ENCODE results near the gene PLEKHA5.
"Not testable (repeated sequence)": the region's sequence is repeated elsewhere in the genome, so short reads cannot be mapped to it uniquely, and the experiment has no call there.

The PLEKHA5 gene

DNA sequence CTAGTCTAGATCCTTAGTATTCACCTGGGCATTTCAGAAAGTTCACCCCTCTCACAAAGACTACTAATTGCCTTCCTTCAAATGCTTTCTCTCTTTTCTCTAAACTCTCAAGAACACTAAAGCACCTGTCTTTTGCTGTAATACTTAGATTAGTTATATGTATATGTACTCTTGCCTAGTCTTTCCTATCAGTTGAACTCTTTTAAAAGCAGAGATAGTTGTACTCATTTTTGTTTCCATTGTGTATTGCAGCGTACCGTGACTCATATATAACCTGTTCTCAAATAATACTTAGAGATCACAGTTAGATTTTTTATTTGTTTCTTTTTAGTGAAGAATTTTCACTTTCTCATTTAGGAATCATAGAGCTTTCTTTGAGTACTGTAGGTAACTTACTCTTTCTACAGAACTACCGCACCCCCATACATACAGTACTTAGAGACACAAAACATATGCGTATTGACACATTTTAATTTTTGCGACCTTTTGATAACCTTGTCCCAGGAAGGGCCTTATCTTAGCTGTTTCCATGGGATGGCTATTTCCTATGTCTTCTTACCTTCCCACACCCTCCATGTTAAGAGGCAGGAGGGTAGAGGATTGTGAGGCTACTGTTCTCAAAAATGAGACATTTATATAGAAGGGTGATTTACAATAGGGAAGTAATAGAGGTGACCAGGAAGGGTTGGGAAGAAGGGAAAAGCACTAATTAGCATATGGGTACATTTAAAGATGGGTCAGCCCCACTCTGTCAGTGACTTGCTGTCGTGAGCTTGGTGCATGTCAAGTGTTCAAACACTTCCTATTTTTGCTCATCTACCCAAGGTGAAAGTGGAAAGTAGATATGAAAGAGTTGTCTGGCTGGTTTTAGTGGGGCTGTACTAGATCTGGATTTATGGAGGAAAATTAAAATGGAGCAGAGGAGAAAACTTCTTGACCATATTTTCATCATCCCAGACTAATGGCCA, 74.3 kb downstream of the PLEKHA5 start:
- no peak for DNase-seq

DNA sequence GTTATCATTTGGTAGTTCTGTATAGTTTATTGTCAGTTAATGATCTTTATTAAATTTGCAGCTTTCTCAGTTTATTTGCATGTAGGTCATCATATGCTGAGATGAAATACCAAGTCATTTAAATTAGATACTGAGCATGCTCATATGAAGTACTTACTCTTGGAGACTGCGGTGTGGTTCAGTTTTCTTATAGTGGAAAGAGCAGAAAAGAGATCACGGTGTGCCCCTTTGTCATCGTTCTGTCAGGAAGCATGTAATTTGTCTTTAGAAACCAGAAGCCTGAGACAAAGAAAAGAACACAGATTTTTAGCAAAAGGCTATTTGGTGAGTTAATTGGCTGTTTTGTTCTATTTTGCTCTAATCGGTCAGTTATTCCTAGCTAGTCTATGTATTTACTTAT, 75.6 kb downstream of the PLEKHA5 start:
- no peak for DNase-seq

DNA sequence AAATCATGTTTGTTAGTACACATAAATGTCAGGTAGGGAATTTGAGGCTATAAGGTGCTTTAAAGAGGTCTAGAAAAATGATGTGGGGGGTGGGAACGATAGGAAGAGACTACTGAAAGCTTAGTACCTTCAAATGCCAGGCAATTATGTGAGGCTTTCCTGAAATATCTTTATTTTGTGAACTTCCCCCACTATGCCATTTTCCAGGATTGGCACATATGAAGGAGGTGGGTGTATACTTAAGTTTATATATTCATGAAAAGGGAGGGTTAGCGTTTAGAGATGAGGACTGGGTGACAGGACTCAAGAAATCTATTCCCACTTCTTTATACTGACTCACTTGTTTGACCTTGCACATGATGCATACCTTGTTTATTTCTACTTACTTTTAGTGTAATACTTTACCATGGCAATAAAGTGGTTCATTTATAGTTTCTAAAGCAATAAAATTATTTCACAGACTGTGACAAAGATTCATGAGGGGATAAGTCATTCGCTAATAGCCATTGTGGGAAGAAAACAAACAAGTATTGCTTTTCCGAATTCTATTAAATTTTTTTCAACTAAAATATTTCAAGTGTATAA, 77.1 kb downstream of the PLEKHA5 start:
- DNase-seq, result no peak

DNA sequence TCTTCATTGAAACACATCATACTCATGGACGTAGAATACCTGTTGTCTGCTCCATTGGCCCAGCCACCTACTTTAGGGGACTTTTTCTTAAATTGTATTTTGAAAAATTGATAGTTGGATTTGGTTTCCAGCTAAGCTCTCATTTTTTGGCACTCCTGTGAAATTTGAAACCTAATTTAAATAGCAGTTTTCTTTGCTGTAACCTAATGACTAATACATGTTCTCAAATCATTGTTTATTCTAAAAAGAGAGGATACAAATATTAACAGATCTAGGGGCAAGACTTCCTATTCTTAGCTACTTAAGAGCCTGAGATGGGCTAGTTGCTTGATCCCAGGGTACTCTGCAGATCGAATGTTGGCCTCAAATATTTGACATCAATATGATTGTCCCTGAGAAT, 78.9 kb downstream of the PLEKHA5 start:
- no peak for DNase-seq

DNA sequence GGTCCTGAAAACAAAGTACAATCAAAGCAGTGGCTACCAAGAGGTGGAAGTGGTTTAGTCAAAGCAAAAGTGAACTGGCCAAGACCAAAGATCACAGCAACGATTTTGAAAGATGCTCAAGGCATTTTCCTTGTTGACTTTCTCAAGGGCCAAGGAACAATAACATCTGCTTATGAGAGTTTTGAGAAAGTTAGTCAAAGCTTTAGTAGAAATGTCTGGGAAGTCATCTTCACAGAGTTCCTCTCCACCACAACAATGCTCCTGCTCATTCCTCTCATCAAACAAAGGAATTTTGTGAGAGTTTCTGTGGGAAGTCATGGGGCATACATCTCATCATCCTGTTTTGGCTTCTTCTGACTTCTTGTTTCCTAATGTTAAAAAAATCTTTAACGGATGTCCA, 80.1 kb downstream of the PLEKHA5 start:
- DNase-seq, result peak; percentile 56

DNA sequence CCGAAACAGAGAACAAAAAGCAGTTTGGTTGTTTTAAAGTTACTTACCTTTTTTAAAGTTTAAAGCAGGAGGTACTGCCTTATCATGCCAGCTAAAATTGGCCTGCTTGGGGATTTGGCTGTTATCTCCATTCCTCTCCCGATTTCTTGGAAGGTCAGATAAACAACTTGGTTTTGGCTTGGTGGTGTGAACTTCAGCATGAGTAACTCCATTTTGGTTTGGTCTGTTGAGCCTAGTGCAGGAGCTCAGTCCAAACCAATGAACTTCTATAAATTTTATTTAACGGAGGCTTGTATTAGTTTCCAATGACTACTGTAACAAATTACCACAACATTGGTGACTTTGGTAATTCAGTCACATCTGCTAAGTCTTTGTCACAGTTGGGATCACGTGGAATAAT, 82.3 kb downstream of the PLEKHA5 start:
- DNase-seq, result no peak

DNA sequence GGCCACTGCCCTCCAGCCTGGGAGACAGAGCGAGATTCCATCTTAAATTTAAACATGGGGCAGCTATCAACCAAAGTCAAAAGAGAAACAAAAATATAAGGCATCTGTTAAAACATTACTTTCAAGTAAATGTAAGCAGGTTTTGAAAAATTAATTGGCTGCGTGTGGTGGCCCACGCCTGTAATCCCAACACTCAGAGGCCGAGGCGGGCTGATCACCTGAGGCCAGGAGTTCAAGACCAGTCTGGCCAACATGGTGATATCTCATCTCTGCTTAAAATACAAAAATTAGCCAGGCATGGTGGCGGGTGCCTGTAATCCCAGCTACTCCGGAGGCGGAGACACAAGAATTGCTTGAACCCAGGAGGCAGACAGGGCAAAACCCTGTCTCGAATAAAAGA, 82.7 kb downstream of the PLEKHA5 start:
- DNase-seq, result no peak

DNA sequence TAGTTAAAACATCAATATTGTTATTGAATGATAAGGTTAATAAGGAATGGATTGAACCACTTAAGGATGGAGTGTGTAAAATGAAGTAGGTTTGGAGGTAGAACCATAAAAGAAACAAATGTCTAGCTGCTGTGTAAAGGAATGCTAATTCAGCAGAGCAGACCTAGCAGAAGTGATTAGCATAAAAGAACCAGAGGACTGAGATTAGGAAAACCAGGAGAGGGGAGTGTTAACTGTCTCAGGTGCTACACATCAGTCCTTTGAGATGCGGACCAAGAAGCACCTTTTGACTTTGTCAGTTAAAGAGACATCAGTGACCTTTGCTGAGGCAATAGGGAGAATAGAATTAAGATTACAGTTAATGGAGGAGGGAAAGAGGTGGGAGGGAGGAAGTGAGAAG, 84.5 kb downstream of the PLEKHA5 start:
- DNase-seq, result no peak

DNA sequence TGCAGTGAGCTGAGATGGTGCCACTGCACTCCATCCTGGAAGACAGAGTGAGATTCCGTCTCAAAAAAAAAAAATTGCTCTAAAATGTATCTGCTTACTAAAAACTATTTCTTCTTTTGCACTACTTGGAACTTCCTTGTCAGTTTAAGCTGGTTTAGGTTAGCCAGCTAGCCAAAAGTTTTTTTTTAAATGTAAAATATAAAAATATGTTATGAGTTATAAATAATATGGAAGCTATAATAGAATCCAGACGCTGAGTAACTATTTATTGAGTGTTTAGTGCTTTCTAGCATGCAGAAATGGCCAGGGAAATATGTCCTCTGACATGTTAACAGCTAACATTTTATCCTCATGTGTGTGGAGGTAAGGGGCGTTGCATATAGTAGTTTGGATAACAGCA, 85.6 kb downstream of the PLEKHA5 start:
- peak; percentile 46 for DNase-seq

DNA sequence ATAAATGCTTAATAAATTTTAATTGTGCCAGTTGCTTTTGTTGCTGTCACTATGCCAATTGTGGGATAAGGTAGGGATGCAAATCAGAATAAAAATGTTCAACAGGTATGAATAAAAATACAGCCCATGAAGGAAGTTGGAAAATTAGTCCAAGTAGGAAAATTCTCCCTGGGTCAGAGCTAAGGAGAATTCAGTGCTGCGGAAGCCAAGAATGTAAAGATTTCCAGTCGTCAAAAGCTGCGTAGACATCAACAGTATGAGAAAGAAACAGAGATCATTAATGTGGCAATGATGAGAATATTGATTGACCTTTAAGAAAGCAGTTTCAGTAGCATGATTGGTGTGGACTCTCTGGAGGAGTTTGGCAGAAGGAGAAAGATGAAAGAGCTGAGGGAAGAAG, 87.9 kb downstream of the PLEKHA5 start:
- no peak for DNase-seq

DNA sequence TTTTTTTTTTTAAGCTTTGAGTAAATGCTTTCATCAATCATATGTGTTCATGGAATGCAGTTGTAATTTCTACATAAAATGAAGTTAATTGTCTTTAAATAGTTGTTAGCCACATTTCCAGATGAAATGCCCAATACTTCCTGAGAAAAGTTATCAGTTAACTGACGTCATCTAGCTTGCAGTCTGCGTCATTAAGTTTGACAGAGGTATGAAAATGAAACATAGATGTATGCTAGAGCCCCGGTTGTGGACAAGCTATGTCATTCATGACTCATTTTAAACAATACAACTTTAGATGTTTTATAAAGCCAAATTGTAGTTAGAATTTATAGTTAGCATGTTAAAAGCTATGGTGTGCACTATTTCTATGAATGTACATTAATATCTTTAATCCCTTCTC, 90.7 kb downstream of the PLEKHA5 start:
- peak; percentile 72 for DNase-seq

DNA sequence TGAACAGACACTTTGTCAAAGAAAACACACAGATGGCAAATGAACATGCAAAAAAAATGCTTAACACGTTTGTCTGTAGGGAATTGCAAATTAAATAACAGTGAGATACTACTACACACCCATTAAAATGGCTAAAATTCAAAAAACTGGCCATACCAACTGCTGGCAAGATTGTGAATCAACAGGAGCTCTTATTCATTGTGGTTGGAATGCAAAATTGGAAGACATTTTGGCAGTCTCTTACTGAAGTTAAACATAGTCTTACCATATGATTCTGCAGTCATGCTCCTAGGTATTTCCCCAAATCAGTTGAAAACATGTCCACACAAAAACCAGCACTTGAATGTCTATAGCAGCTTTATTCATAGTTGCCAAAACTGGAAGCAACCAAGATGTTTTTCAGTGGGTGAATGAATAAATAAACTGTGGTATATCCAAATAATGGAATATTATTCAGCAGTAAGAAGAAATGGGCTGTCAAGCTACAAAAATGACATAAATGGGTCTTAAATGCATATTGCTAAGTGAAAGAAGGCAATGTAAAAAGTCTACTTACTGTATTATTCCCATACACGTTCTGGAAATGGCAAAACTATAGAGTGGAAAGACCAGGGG, 91.4 kb downstream of the PLEKHA5 start:
- DNase-seq, result peak; percentile 86

DNA sequence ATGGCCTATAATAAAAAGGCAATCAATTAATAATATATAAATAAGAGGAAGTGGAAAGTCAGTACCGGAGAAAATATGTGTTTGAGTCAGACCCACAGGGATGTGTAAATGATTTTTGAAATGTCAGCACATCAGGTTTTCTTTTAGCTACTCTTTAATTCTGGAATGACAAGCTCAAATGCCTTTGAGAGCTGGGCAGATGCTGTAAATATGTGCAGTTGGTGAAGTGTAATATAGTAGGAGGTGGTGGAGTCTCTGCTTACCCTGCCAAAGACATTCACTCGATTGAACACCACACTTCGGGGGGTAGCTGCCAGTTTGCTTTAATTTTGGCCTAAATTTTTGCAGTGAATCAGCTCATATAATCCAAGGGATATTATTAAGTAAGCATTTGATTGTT, 93.0 kb downstream of the PLEKHA5 start:
- DNase-seq, result peak; percentile 71

DNA sequence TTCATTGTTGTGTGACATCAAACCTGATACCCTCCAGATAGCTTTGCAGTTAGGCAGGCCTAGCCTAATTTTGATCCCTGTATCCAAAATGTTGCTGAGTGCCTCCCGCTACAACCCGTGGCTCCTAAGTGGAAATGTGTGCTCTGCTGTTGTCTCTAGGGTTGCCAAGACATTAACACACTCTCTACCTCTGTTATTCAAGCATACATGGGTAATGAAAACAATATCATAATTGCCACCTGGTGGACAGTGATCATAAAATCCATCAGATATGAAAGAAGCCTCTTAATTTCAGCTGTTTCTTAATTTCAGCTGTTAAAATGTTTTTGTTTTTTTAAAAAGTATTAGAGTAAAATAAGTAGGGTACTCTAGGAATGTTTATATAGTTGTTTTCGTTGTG, 93.5 kb downstream of the PLEKHA5 start:
- DNase-seq, result no peak

DNA sequence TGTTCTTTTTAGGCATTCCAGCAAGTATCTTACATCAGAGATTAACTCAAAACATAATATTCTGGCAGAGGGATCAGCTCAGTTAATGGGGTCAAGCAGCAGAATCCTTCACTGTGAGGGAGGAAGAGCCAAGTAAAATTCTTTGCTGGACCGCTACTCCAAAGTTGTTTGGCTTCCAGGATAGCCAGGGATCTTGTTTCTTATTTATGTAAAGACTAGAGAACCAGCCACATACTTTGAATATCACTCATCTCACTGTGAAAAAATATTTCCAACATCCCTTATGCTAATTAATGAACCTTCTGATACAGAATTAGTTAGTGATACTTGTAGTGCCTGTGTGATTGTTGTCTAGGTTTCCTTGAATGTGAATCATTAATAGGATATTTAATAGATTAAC, 94.2 kb downstream of the PLEKHA5 start:
- peak; percentile 72 for DNase-seq

DNA sequence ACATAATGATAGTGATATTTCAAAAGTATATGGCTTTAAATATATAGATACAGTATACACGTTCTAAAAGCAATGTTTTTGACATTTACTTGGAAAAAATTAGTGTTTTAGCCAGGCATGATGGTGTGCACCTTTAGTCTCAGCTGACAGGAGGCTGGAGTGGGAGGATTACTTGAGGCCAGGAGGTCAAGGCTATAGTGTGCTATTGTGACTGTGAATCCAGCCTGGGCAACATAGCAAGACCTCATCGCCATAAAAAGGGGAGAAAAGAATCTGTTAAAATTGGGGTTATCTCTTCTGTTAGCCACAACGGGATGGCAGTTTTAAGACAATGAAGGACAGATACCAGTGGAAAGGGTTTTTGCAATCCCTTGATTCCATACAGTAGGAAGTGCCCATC, 95.2 kb downstream of the PLEKHA5 start:
- no peak for DNase-seq

DNA sequence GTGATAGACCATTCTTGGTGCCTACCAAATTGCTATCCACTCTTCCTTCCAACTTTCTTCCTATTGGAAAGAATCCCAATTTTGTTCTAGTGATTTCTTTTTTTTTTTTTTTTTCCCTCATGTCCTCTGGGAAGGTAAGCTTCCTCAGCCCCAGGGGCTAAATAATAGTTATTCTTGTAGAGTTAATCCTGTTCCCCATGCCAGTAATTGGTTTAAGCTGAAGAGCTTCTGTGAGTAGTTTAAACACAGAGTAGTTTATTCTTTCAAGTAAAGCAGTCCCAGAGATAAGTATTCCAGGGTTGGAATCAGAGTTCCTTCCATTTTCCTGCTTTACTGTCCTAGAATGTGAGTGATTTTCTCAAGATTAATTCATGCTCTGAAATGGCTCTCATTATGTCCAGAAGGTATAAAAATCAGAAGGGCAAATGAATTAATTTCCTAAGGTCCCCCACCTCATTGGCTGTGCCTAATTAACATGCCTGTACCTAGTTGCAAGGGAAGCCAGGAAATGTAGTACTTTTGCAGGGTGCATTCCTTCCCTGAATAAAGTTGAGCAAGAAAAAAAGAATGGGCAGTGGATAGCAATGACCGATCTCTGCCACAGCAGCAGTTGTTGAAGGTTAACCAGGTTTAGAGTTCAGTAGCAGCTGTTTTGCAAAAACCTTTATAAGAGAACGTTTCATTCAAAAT, 97.8 kb downstream of the PLEKHA5 start:
- no peak for DNase-seq

DNA sequence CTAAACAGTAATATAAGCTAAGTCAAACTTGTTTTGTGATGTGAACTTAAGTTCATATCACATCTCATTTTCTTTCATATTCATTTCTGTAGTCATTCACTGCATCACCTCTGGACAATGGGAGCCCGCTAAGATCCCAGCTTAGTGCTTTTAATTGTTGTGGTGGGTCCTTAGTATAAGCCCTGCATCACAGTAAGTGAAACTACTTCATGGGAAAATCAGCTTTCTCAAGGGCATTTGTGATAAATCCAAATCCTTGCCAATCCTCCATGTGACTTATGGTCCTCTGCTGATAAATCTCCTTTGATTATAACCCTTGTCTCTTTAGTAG, 98.3 kb downstream of the PLEKHA5 start:
- DNase-seq, result no peak

DNA sequence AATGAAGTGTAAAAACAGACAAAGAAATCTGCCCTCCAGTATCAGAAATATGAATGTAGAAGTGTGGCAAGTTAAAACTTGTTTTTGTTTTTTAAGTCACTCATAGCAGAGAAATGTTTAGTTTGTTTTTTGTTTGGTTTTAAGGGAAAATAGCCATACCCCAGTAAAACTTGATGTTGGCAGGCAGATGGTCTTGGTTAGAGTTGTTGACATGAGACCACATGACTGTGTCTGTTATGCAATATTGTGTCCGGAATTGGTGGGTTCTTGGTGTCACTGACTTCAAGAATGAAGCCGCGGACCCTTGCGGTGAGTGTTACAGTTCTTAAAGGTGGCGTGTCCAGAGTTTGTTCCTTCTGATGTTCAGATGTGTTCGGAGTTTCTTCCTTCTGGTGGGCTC, 99.5 kb downstream of the PLEKHA5 start:
- DNase-seq, result not testable (repeated sequence)

DNA sequence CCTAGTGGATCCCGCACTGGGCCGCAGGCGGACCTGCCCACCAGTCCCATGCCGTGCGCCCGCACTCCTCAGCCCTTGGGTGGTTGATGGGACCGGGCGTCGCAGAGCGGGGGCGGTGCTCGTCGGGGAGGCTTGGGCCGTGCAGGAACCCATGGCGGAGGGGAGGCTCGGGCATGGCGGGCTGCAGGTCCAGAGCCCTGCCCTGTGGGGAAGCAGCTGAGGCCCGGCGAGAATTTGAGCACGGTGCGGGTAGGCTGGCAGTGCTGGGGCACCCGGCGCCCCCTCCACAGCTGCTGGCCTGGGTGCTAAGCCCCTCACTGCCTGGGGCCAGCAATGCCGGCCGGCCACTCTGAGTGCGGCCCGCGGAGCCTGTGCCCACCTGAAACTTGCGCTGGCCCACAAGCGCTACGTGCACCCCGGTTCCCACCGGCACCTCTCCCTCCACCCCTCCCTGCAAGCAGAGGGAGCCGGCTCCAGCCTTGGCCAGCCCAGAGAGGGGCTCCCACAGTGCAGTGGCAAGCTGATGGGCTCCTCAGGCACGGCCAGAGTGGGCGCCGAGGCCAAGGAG, 100.8 kb downstream of the PLEKHA5 start:
- DNase-seq, result no peak

DNA sequence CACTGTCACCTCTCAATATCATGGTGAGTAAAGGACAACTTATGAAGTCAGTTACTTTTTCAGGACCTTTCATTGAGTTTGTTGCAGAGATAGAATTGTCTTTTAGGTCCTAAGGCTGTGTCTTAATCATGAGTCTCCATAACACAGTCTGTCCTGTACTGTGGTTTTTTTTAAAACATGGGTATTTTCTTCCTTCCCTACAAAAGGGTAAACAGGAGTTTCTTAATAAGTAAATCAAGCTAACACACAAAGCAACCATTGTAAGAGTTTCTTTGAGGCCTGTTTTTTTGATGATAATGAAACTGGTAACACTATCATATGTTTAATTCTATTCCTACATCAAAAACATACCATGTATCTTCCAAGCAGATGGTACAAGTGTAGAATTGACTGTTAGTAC, 101.4 kb downstream of the PLEKHA5 start:
- no peak for DNase-seq

DNA sequence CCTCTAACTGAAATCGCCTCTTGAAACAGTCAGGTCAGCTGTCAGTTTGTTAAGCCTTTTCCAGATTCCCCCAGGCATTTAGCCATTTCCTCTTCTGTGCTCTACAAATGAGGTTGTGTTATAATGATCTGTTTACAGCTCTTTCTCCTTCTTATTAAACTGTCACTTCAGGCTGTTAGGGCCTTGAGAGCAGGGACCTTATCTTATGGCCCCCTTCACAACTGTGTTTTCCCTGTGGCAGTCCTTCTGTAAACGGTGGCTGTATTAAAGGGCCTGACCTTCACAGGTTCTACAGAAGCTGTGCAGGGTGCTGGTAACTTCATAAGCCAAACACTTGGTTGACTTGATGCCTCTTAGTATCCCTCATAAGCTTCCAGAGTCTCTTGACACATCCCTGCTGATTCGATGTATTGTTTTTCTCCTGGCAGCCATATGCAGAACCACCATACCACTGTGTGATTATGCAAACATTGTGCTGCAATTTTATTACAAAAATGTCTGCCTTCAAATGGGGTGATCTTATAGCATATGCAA, 104.7 kb downstream of the PLEKHA5 start:
- no peak for DNase-seq

Measured in fibroblast of upper back skin (primary cell).